ENCODE data around the gene PIP4K2A. TPM values are rescaled to one million over a fixed set of nuclear protein-coding genes. Genes with fewer than 3 reads are reported as not detected.

The PIP4K2A gene
- total RNA-seq, 1 donor from 2014 or later: 67.6 TPM

DNA sequence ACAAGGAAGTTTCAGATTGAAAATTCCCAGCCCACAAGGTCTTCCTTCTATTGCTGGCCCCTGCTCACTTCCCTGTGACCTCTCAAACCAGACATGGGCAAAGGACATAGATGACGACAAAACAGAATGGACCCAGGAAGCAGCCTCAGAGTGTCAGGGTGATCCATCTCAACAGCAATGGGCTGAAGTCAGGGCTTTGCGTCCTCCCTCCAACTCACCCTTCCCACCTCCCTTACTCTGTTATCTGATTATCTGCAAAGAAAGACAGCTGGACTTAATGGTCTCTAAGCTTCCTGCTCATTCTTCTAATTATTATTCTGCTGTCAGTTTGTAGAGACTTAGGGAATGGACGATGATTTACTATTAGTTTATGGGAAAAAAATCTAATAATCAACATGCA, 115.9 kb downstream of the PIP4K2A start:
- TF ChIP-seq, protein P1, sequence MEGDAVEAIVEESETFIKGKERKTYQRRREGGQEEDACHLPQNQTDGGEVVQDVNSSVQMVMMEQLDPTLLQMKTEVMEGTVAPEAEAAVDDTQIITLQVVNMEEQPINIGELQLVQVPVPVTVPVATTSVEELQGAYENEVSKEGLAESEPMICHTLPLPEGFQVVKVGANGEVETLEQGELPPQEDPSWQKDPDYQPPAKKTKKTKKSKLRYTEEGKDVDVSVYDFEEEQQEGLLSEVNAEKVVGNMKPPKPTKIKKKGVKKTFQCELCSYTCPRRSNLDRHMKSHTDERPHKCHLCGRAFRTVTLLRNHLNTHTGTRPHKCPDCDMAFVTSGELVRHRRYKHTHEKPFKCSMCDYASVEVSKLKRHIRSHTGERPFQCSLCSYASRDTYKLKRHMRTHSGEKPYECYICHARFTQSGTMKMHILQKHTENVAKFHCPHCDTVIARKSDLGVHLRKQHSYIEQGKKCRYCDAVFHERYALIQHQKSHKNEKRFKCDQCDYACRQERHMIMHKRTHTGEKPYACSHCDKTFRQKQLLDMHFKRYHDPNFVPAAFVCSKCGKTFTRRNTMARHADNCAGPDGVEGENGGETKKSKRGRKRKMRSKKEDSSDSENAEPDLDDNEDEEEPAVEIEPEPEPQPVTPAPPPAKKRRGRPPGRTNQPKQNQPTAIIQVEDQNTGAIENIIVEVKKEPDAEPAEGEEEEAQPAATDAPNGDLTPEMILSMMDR (IDR thresholded peaks at IDR 0.05): no peak
- no peak overlapping the region for H3K27ac ChIP-seq
- intact Hi-C loops (cut with DNase I): no loop called here

DNA sequence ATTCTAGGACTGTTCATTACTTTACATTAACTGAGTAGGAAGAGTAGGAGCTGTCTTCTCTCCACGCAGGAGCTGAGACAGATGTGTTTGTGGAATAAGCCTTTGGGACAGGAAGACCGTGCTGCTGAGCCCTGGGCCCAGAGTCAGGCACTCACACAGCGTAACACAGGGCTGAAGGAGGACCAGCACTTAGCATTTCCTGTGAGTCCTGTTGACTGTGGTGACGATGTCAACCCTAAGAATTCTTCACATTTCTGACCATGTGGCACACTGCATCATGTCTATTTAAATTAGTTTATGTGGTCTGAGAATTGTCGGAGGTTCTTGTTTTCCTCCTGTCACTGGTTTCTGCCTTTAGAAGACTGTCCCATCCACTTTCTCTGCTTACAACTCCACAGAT, 117.2 kb downstream of the PIP4K2A start:
- H3K9me3 ChIP-seq: no peaks in the 10 kb centered on the region
- no peaks in the 10 kb centered on the region for H3K36me3 ChIP-seq
- H3K4me3 ChIP-seq: no peak overlapping the region
- ATAC-seq (peak; percentile 43 to 50), DNase-seq (no peak)
- intact Hi-C loops (cut with DNase I): no loop called here
- no peak overlapping the region for H3K27ac ChIP-seq
- no peaks in the 10 kb centered on the region for H3K27me3 ChIP-seq (ENCODE audit: low read depth)
- H3K4me1 ChIP-seq: peaks cover 22% of the 10 kb centered on the region
- TF ChIP-seq, protein P1 (IDR thresholded peaks at IDR 0.05): no peak

More for the DNA sequence above, 115.9 kb downstream of the PIP4K2A start:
- Histone ChIP-seq H3K36me3 (no peaks in the 10 kb centered on the region), H3K4me3 (no peak overlapping the region), H3K27me3 (ENCODE audit: low read depth) (no peaks in the 10 kb centered on the region), H3K4me1 (peaks cover 17% of the 10 kb centered on the region), H3K9me3 (no peaks in the 10 kb centered on the region)
- no peak for DNase-seq
- ATAC-seq: peak; percentile 44 to 65

DNA sequence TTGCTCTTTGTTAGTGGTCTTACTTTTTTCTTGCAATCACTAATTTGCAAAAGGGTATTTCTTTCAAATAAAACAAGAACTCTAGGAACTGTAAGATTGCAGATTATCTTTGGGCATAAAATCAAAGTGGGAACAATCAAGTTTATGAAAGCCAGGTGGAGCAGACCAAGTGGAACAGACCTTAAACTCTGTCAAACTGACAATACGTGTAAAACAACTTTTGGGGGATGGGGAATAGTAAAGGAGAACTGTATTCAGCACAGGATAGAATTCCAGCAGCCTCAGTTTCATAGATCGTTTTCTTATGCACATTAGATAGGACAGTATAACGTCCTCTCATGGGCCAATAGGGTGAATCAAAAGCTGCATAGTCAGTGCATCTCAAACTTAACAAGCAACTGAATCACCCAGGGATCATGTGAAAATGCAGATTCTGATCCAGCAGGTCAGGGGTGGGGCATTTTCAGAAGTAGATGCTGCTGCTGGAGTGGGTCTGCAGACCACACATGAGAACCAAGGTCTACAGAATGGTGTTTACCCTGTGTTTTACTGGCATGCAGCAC, 120.7 kb downstream of the PIP4K2A start:
- H3K9me3 ChIP-seq: no peaks in the 10 kb centered on the region
- TF ChIP-seq, protein P1 (IDR thresholded peaks at IDR 0.05): no peak
- DNase-seq (no peak), ATAC-seq (no peak)
- peaks cover 5% of the 10 kb centered on the region for H3K4me1 ChIP-seq
- intact Hi-C loops (cut with DNase I): no loop called here
- H3K27ac ChIP-seq: no peak overlapping the region
- H3K36me3 ChIP-seq: peaks cover 23% of the 10 kb centered on the region
- H3K27me3 ChIP-seq (ENCODE audit: low read depth): no peaks in the 10 kb centered on the region
- no peak overlapping the region for H3K4me3 ChIP-seq

DNA sequence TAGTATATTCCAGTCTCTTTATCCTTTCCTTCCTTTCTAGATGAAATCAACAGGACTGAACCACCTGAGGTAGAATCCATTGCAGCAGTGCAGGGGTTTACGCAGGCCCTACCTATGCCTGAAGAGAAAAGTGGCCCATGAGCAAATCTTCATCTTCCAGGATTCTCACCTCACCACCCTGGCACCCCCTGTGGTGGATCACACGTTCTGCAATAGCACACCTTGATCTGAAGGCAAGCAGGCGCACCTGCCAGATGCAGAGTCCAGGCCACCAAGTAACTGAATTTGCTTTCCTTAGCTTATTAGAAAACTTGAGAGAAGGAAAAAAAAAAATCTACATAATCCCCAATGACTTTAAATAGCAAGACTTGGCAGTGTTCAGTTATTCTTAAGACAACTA, 121.4 kb downstream of the PIP4K2A start:
- no peak for DNase-seq
- no peak for ATAC-seq
- Histone ChIP-seq H3K4me1 (peaks cover 5% of the 10 kb centered on the region), H3K4me3 (no peak overlapping the region), H3K9me3 (no peaks in the 10 kb centered on the region), H3K36me3 (peaks cover 30% of the 10 kb centered on the region), H3K27me3 (ENCODE audit: low read depth) (no peaks in the 10 kb centered on the region), H3K27ac (no peak overlapping the region)
- TF ChIP-seq, protein P1 (IDR thresholded peaks at IDR 0.05): no peak
- intact Hi-C loops (cut with DNase I): no loop called here

DNA sequence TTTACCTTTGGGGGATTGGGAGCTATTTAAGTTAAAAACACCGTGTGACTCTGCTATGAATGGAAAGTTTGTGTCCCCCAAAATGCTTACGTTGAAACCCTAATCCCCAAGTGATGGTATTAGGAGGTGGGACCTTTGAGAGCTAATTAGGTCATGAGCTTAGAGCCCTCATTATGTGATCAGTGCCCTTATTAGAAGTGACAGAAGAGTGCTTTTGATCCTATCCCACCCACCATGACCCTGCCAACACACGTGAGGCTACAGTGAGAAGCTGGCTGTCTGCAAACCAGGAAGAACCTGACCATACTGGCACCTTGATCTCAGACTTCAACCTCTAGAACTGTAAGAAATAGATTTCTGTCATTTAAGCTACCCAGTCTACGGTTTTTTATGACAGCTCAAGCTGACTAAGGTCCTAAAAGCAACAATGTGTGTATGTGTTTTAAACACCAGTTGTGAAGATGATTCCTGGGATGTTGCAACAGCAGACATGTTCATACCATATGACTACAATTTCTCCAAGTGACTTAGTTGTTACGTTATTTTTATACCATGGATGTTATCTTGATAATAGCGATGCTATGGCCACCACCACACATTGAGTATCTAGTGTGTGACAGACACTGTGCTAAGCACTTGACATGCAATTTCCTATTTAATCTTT, 124.4 kb downstream of the PIP4K2A start:
- Histone ChIP-seq H3K27me3 (ENCODE audit: low read depth) (no peaks in the 10 kb centered on the region), H3K4me1 (peaks cover 5% of the 10 kb centered on the region), H3K4me3 (no peak overlapping the region), H3K9me3 (no peaks in the 10 kb centered on the region), H3K36me3 (peaks cover 36% of the 10 kb centered on the region), H3K27ac (no peak overlapping the region)
- TF ChIP-seq, protein P1 (IDR thresholded peaks at IDR 0.05): no peak
- DNase-seq (no peak), ATAC-seq (no peak)
- intact Hi-C loops (cut with DNase I): no loop called here

Measured in lower lobe of right lung (tissue), 2 donors.